CD4-positive, alpha-beta T cell (primary cell): Measurements from ENCODE around the gene PLXDC2. TPM values are rescaled to one million over a fixed set of nuclear protein-coding genes. Genes with fewer than 3 reads are reported as not detected.

ENCODE experiments used
- ATAC-seq: fragments of 200-7000 bp; cut with Tn5 transposase; one replicate; pipeline ENCODE4 v1.10.0; 2022; ENCODE audit warnings: mild to moderate bottlenecking; ENCODE audit not compliant: poor library complexity
- CTCF ChIA-PET: fragments of 350-600 bp; sonication (Branson Sonifier 250); formaldehyde crosslinking; loops from one replicate; lab custom pipeline; 2021; ENCODE audit warnings: antibody characterized with exemption, inconsistent platforms; lab: Charles Lee
- POLR2A ChIA-PET: fragments of 350-600 bp; sonication (Branson Sonifier 250); formaldehyde crosslinking; loops from one replicate; lab custom pipeline; 2021; ENCODE audit warnings: antibody characterized with exemption, inconsistent platforms; lab: Charles Lee
- DNase-seq, 14 experiments: peaks; one replicate each; pipeline ENCODE4 v3.0.0-alpha.2; 2013 to 2020; ENCODE audit warnings: mixed read lengths in 2 of 14
- H3K27ac ChIP-seq, 2 donors: one replicate each; pipeline versions ENCODE4 v1.5.1 to v1.7.0; 2013; ENCODE audit warnings: low read length in 2 of 2, low read depth in 1 of 2, mild to moderate bottlenecking in 1 of 2
- H3K27me3 ChIP-seq, 2 experiments: 1 replicate in 1 of 2; 2 replicates in 1 of 2; pipeline versions ENCODE4 v1.6.1 to v1.7.0; 2013; ENCODE audit warnings: low read length in 2 of 2, control low read depth in 1 of 2, mild to moderate bottlenecking in 1 of 2, moderate library complexity in 1 of 2; ENCODE audit not compliant: insufficient read depth in 2 of 2, control insufficient read depth in 1 of 2
- H3K36me3 ChIP-seq: one replicate; pipeline ENCODE4 v1.6.1; 2013; ENCODE audit warnings: low read length, control low read depth; ENCODE audit not compliant: insufficient read depth
- H3K4me1 ChIP-seq: one replicate; pipeline ENCODE4 v1.6.1; 2013; ENCODE audit warnings: low read length, control low read depth; ENCODE audit not compliant: insufficient read depth
- H3K4me3 ChIP-seq: one replicate; pipeline ENCODE4 v1.5.1; 2013; ENCODE audit warnings: mild to moderate bottlenecking, low read length, moderate library complexity
- H3K9me3 ChIP-seq, 2 experiments: 1 replicate in 1 of 2; 2 replicates in 1 of 2; pipeline versions ENCODE4 v1.6.1 to v1.7.0; 2013; ENCODE audit warnings: low read length in 2 of 2, mild to moderate bottlenecking in 2 of 2, control low read depth in 1 of 2, moderate library complexity in 1 of 2; ENCODE audit not compliant: control insufficient read depth in 1 of 2, insufficient read depth in 1 of 2
- H3K27ac Mint-ChIP-seq: one replicate; pipeline ENCODE4 v1.8.0; 2020; ENCODE audit warnings: mixed read lengths
- H3K27me3 Mint-ChIP-seq: one replicate; pipeline ENCODE4 v1.8.0; 2021; ENCODE audit warnings: mixed read lengths
- H3K36me3 Mint-ChIP-seq: one replicate; pipeline ENCODE4 v1.8.0; 2021; ENCODE audit warnings: low read depth, mixed read lengths
- H3K4me1 Mint-ChIP-seq: one replicate; pipeline ENCODE4 v1.8.0; 2021; ENCODE audit warnings: low read depth, mixed read lengths
- H3K4me3 Mint-ChIP-seq: one replicate; pipeline ENCODE4 v1.8.0; 2020; ENCODE audit warnings: mild to moderate bottlenecking, mixed read lengths
- H3K9me3 Mint-ChIP-seq: one replicate; pipeline ENCODE4 v1.8.0; 2020; ENCODE audit warnings: mixed read lengths
- CTCF ChIP-seq: fragments of 200-600 bp; IDR thresholded peaks from one replicate; pipeline ENCODE4 v1.8.0; 2022; ENCODE audit warnings: antibody characterized with exemption, mild to moderate bottlenecking
- intact Hi-C, 2 experiments: fragments of 100-400 bp; cut with DNase I in 1 of 2; cut with micrococcal nuclease in 1 of 2; formaldehyde crosslinking; loops; one replicate each; pipeline versions ENCODE4 v1.15.1 to v1.9.0; 2023 to 2025; cut with DNase I, micrococcal nuclease
- total RNA-seq, 174 experiments: library from RNA in 2 of 174; stranded (reverse) in 2 of 174; gene quantifications; one replicate each; pipeline ENCODE4 v1.2.3 and lab custom pipeline; 2021 to 2026

Gene PLXDC2
- total RNA-seq, 2 experiments from 2014 or later = 0.41 to 0.61 TPM

DNA sequence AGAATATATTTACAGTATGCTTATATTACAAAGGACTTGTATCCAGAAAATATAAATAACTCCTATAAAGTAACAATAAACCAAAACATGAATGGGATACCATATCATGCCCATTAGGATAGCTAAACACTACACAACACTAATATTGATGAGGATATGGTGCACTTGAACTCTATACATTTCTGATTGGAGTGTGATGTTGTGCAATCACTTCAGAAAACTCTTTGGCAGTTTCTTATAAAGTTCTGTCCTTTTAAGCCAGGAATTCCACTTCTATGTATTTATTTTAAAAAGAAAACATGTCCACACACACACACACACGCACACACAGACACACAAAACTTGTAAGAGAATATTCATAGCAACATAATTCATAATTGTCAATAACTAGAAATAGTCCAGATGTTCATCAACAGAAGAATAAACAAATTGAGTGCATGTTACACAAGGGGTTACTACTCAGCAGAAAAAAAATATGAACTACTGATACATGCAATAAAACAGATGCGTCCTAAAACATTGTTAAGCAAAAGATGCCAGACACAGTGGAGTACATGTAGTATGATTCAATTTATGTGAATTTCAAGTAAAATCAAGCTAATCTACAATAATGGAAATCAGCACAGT lies 416.0 kb downstream of the PLXDC2 start:
- no peak overlapping the region for H3K4me3 Mint-ChIP-seq
- ATAC-seq (no peak), DNase-seq (no peak)
- H3K36me3 ChIP-seq = no peaks in the 10 kb centered on the region
- H3K9me3 ChIP-seq = peaks cover 0 to 8% of the 10 kb centered on the region in 2 experiments
- H3K27me3 Mint-ChIP-seq = no peaks in the 10 kb centered on the region
- no peaks in the 10 kb centered on the region for H3K36me3 Mint-ChIP-seq
- no peaks in the 10 kb centered on the region for H3K4me1 Mint-ChIP-seq
- no peak overlapping the region for H3K27ac ChIP-seq
- CTCF ChIA-PET = no interaction called here
- intact Hi-C loops = no loop called here
- no peak overlapping the region for H3K27ac Mint-ChIP-seq
- no peaks in the 10 kb centered on the region for H3K4me1 ChIP-seq
- no peaks in the 10 kb centered on the region for H3K27me3 ChIP-seq
- POLR2A ChIA-PET = no interaction called here
- H3K9me3 Mint-ChIP-seq = peaks cover 5% of the 10 kb centered on the region
- H3K4me3 ChIP-seq = no peak overlapping the region
- TF ChIP-seq CTCF = no peak

DNA sequence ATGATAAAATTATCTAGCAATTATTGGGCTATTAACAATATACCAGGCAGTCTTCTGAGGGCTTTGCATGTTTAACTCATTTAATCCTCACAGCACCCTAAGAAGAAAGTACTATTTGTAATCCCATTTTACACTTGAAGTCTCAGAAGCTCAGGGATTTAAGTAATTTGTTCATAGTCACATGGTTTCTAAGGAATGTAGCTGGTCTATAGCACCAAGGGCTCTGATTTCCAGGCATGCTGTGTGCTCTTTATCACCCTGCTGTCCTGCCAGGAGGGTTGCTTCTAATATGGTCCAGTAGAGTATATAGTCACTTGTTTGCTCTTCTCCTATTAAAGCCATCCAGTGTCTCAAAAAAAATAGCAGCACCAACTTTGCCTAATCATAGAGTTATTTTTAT lies 417.2 kb downstream of the PLXDC2 start:
- Mint-ChIP-seq H3K4me1 (no peaks in the 10 kb centered on the region), H3K27me3 (no peaks in the 10 kb centered on the region), H3K27ac (no peak overlapping the region), H3K9me3 (peaks cover 7% of the 10 kb centered on the region), H3K36me3 (no peaks in the 10 kb centered on the region), H3K4me3 (no peak overlapping the region)
- Histone ChIP-seq H3K27me3 (no peaks in the 10 kb centered on the region), H3K27ac (no peak overlapping the region), H3K4me3 (no peak overlapping the region), H3K36me3 (no peaks in the 10 kb centered on the region), H3K9me3 (peaks cover 0 to 4% of the 10 kb centered on the region in 2 experiments), H3K4me1 (no peaks in the 10 kb centered on the region)
- DNase-seq (no peak), ATAC-seq (no peak)
- ChIA-PET CTCF (no interaction called here), POLR2A (no interaction called here)
- intact Hi-C loops = no loop called here
- no peak for TF ChIP-seq CTCF

DNA sequence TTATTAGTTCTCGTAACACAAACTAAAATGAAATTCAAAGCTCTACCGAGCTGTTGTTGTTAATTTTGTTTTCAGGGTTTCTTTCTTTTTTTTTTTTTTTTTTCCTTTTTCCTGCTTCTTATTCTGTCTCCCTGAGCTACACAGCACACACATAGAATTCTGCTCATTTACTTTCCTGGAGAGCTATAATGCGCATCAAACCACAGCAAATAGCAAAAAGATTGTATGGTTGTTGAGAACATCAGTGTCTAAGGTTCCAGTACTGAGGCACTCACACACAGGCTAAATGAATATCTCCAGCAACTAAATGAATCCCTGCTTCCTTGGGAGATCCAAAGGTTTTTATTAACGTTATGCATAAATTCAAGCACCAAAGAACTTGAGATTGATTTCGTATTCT lies 418.3 kb downstream of the PLXDC2 start:
- ChIA-PET CTCF (no interaction called here), POLR2A (no interaction called here)
- no peak overlapping the region for H3K4me3 ChIP-seq
- no peak overlapping the region for H3K27ac Mint-ChIP-seq
- H3K9me3 ChIP-seq = peaks cover 0 to 3% of the 10 kb centered on the region in 2 experiments
- no peaks in the 10 kb centered on the region for H3K36me3 Mint-ChIP-seq
- no peak overlapping the region for H3K27ac ChIP-seq
- H3K4me1 ChIP-seq = no peaks in the 10 kb centered on the region
- ATAC-seq (no peak), DNase-seq (no peak)
- H3K4me3 Mint-ChIP-seq = no peak overlapping the region
- TF ChIP-seq CTCF = no peak
- no peaks in the 10 kb centered on the region for H3K36me3 ChIP-seq
- H3K4me1 Mint-ChIP-seq = no peaks in the 10 kb centered on the region
- intact Hi-C loops = no loop called here
- no peaks in the 10 kb centered on the region for H3K27me3 ChIP-seq
- H3K27me3 Mint-ChIP-seq = no peaks in the 10 kb centered on the region
- peaks cover 7% of the 10 kb centered on the region for H3K9me3 Mint-ChIP-seq
